HCT116 (cell line): ENCODE measurements around the gene FAM227B. TPM values are rescaled to one million over a fixed set of nuclear protein-coding genes. Genes with fewer than 3 reads are reported as not detected.

Experiments
- ATAC-seq: fragments of 200-7000 bp; cut with Tn5 transposase; 2 replicates; pipeline ENCODE4 v1.9.1; 2020; ENCODE audit warnings: mild to moderate bottlenecking, moderate library complexity
- BruUV-seq: library from RNA; stranded (reverse); fragments of 400-500 nt; replicated peaks from 2 replicates; lab custom pipeline; 2021; lab: Mats Ljungman, UMichigan
- CTCF ChIA-PET: fragments of 300-600 bp; sonication (Branson Sonifier 250); formaldehyde crosslinking; loops from one replicate; lab custom pipeline; 2021; ENCODE audit warnings: antibody characterized with exemption; lab: Charles Lee
- POLR2A ChIA-PET: fragments of 300-600, 350-600 bp; sonication (Branson Sonifier 250); formaldehyde crosslinking; loops from one replicate; lab custom pipeline; 2021; ENCODE audit warnings: antibody characterized with exemption; lab: Charles Lee
- RAD21 ChIA-PET, 2 experiments: fragments of 300-600 bp; sonication (Branson Sonifier 250); formaldehyde crosslinking; loops; one replicate each; lab custom pipeline; 2023; ENCODE audit warnings: low total read pairs in 2 of 2; ENCODE audit not compliant: uncharacterized antibody in 2 of 2, unreplicated experiment in 2 of 2, low non-redundant PET in 1 of 2; lab: Charles Lee
- DNase-seq: peaks from one replicate; pipeline ENCODE4 v3.0.0-alpha.2; 2010; ENCODE audit warnings: low read depth, low spot score
- H2AFZ ChIP-seq: fragments of 200-600 bp; shearing (Covaris generic), sonication (generic); 2 replicates; pipeline ENCODE4 v1.6.1; 2017; ENCODE audit warnings: low read depth, mixed run types, mixed read lengths, antibody characterized with exemption, low read length; ENCODE audit not compliant: poor library complexity, severe bottlenecking
- H3K27ac ChIP-seq: 2 replicates; pipeline ENCODE4 v1.5.1; 2012; ENCODE audit warnings: low read depth, low read length
- H3K27me3 ChIP-seq: fragments of 200-600 bp; sonication (generic); 2 replicates; pipeline ENCODE4 v1.6.1; 2016; ENCODE audit warnings: mixed run types, low read length, mixed read lengths; ENCODE audit not compliant: insufficient read depth
- H3K36me3 ChIP-seq, 2 experiments: fragments of 200-500 bp in 1 of 2; fragments of 200-600 bp in 1 of 2; sonication (Bioruptor generic) in 1 of 2; sonication (generic) in 1 of 2; 2 replicates each; pipeline versions ENCODE4 v1.5.1 to v1.6.1; 2014 to 2016; ENCODE audit warnings: low read length in 2 of 2, inconsistent platforms in 1 of 2, mixed read lengths in 1 of 2, mixed run types in 1 of 2; ENCODE audit not compliant: insufficient read depth in 2 of 2, control insufficient read depth in 1 of 2
- H3K4me1 ChIP-seq, 2 experiments: fragments of 200-600 bp in 1 of 2; sonication (generic) in 1 of 2; 2 replicates each; pipeline versions ENCODE4 v1.5.1 to v1.6.1; 2012 to 2017; ENCODE audit warnings: low read length in 2 of 2, inconsistent platforms in 1 of 2, mild to moderate bottlenecking in 1 of 2, mixed read lengths in 1 of 2, mixed run types in 1 of 2, moderate library complexity in 1 of 2; ENCODE audit not compliant: insufficient read depth in 2 of 2, control insufficient read depth in 1 of 2
- H3K4me2 ChIP-seq: fragments of 200-600 bp; sonication (generic); 2 replicates; pipeline ENCODE4 v1.6.1; 2017; ENCODE audit warnings: mixed run types, low read length, mixed read lengths
- H3K4me3 ChIP-seq, 2 experiments: fragments of 200-600 bp in 1 of 2; sonication (generic) in 1 of 2; replicated peaks in 1 of 2; 2 replicates each; pipeline ENCODE4 v1.5.1; 2011 to 2016; ENCODE audit warnings: low read length in 2 of 2, control low read depth in 1 of 2, low read depth in 1 of 2, mild to moderate bottlenecking in 1 of 2, mixed read lengths in 1 of 2, mixed run types in 1 of 2
- H3K79me2 ChIP-seq: fragments of 200-600 bp; sonication (generic); 2 replicates; pipeline ENCODE4 v1.6.1; 2017; ENCODE audit warnings: mild to moderate bottlenecking, mixed run types, low read length, moderate library complexity, mixed read lengths; ENCODE audit not compliant: insufficient read depth
- H3K9ac ChIP-seq: fragments of 200-600 bp; sonication (generic); 2 replicates; pipeline ENCODE4 v1.6.1; 2016; ENCODE audit warnings: low read length, mixed read lengths
- H3K9me2 ChIP-seq: fragments of 200-600 bp; sonication (generic), shearing (Covaris generic); 2 replicates; pipeline ENCODE4 v1.6.1; 2017; ENCODE audit warnings: mixed run types, mild to moderate bottlenecking, moderate library complexity; ENCODE audit not compliant: insufficient read depth
- H3K9me3 ChIP-seq, 2 experiments: fragments of 200-500 bp in 1 of 2; fragments of 200-600 bp in 1 of 2; sonication (Bioruptor generic) in 1 of 2; sonication (generic) in 1 of 2; 2 replicates each; pipeline ENCODE4 v1.6.1; 2014 to 2017; ENCODE audit warnings: low read length in 2 of 2, mixed read lengths in 2 of 2, inconsistent platforms in 1 of 2, low read depth in 1 of 2, mild to moderate bottlenecking in 1 of 2, mixed run types in 1 of 2, moderate library complexity in 1 of 2; ENCODE audit not compliant: control insufficient read depth in 1 of 2, insufficient read depth in 1 of 2
- H4K20me1 ChIP-seq: fragments of 200-600 bp; sonication (generic), shearing (Covaris generic); 2 replicates; pipeline ENCODE4 v1.6.1; 2017; ENCODE audit warnings: mixed run types, mild to moderate bottlenecking, moderate library complexity; ENCODE audit not compliant: insufficient read depth
- ATF3 ChIP-seq: IDR thresholded peaks from 2 replicates; pipeline ENCODE4 v1.6.1; 2012
- EZH2phosphoT487 ChIP-seq: fragments of 200-600 bp; IDR thresholded peaks from 2 replicates; pipeline ENCODE4 v1.6.1; 2018; ENCODE audit warnings: antibody characterized with exemption, borderline replicate concordance
- RAD21 ChIP-seq: IDR thresholded peaks from 2 replicates; pipeline ENCODE4 v1.6.1; 2012; ENCODE audit warnings: low read depth, mild to moderate bottlenecking
- SP1 ChIP-seq: IDR thresholded peaks from 2 replicates; pipeline ENCODE4 v1.6.1; 2012; ENCODE audit warnings: low read depth
- SRF ChIP-seq: IDR thresholded peaks from 2 replicates; pipeline ENCODE4 v1.6.1; 2012; ENCODE audit warnings: low read depth
- YY1 ChIP-seq: IDR thresholded peaks from 2 replicates; pipeline ENCODE4 v1.6.1; 2011; ENCODE audit warnings: low read length, low read depth, moderate library complexity, mild to moderate bottlenecking; ENCODE audit not compliant: insufficient replicate concordance; ENCODE audit errors: extremely low read depth
- ZBTB33 ChIP-seq: IDR thresholded peaks from 2 replicates; pipeline ENCODE4 v1.6.1; 2011; ENCODE audit warnings: mild to moderate bottlenecking, low read length, moderate library complexity; ENCODE audit not compliant: insufficient replicate concordance; ENCODE audit errors: extremely low read depth
- ZNF274 ChIP-seq: fragments of 200-500 bp; sonication (Bioruptor generic); IDR thresholded peaks from 2 replicates; pipeline ENCODE4 v1.6.1; 2014; ENCODE audit warnings: mild to moderate bottlenecking, low read depth, low read length, inconsistent platforms
- intact Hi-C: fragments of 100-400 bp; cut with micrococcal nuclease; formaldehyde crosslinking; loops from 2 replicates; pipeline ENCODE4 v1.10.0; 2022
- total RNA-seq: library from RNA; stranded (reverse); gene quantifications from one replicate; pipeline ENCODE4 v1.2.1, GENCODE V29; 2021; ENCODE audit not compliant: unreplicated experiment

FAM227B gene
- total RNA-seq, 1 experiment from 2014 or later = 6.9 TPM

DNA sequence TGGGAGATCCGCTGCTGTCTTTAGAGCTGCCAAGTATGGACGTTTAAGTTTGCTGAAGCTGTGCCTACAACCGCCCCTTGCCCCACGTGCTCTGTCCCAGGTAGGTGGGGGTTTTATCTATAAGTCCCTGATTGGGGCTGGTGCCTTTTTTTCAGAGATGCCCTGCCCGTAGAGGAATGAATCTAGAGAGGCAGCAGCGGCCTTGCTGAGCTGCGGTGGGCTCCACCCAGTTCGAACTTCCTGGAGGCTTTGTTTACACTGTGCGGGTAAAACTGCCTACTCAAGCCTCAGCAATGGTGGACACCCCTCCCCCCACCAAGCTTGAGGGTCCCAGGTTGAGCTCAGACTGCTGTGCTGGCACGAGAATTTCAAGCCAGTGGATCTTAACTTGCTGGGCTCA is 281.0 kb downstream of the FAM227B start (continued):
- TF ChIP-seq ZBTB33 (no peak), SP1 (no peak), YY1 (no peak), ZNF274 (no peak)
- TF ChIP-seq, all 23 proteins: peak for 0

DNA sequence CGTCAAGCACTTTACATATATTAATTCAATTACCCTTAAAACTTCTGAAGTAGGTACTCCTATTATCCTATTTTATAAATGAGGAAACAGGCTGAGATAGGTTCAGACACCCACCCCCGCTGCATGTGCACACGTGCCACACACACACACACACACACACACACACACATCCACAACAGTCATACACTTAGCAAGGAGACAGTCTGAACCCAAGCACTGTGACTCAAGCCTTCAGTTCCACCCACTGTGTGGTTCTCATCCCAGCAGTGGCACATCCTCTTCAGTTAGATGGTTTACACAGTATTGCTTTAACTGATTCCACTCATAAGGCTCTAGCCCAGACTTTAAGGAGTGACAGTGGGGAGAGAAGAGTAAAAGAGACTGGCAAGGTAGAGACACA is 288.7 kb downstream of the FAM227B start:
- no TSS peak for BruUV-seq

More for the DNA sequence above, 288.7 kb downstream of the FAM227B start:
- H3K9me3 ChIP-seq = no peaks in the 10 kb centered on the region
- H3K36me3 ChIP-seq = no peaks in the 10 kb centered on the region
- ChIA-PET CTCF (no interaction called here), POLR2A (no interaction called here), RAD21 (no interaction called here)
- H3K4me3 ChIP-seq = no peak overlapping the region
- DNase-seq = no peak
- no peak overlapping the region for H3K4me2 ChIP-seq
- intact Hi-C loops = no loop called here
- no peak overlapping the region for H3K27ac ChIP-seq
- H3K4me1 ChIP-seq = no peaks in the 10 kb centered on the region
- no peak for TF ChIP-seq SP1
- TF ChIP-seq RAD21 = no peak
- TF ChIP-seq ATF3 = no peak
- no peak for TF ChIP-seq SRF
- TF ChIP-seq EZH2phosphoT487 = no peak
- TF ChIP-seq ZBTB33 = no peak
- no peak overlapping the region for H3K9ac ChIP-seq
- no peaks in the 10 kb centered on the region for H3K9me2 ChIP-seq
- H3K79me2 ChIP-seq = no peaks in the 10 kb centered on the region
- H3K27me3 ChIP-seq = no peaks in the 10 kb centered on the region
- H4K20me1 ChIP-seq = no peaks in the 10 kb centered on the region
- H2AFZ ChIP-seq = no peak overlapping the region
- ATAC-seq = no peak
